K562 (cell line): Measurements from ENCODE around the gene TMEM163. TPM values are rescaled to one million over a fixed set of nuclear protein-coding genes. Genes with fewer than 3 reads are reported as not detected.
A peak's percentile ranks its signal among the peaks of the same experiment; 100 is the strongest.

Source experiments
- CBFA2T3 ChIP-seq: fragments of 450-650 bp; IDR thresholded peaks from 2 replicates; pipeline ENCODE4 v1.6.1; 2017
- KLF16 ChIP-seq: IDR thresholded peaks from 2 replicates; pipeline ENCODE4 v1.6.1; 2016; ENCODE audit warnings: antibody characterized with exemption
- MED1 ChIP-seq: sonication (generic); formaldehyde crosslinking; IDR thresholded peaks from 2 replicates; pipeline ENCODE4 v1.8.1; 2023; ENCODE audit warnings: missing genetic modification reagents, borderline replicate concordance
- RB1 ChIP-seq: fragments of 450-650 bp; IDR thresholded peaks from 2 replicates; pipeline ENCODE4 v1.6.1; 2017; ENCODE audit warnings: low read depth, mild to moderate bottlenecking
- RBM25 ChIP-seq: fragments of 200-400 bp; formaldehyde crosslinking; IDR thresholded peaks from 2 replicates; pipeline ENCODE4 v1.6.1; 2018; ENCODE audit warnings: low read length, low read depth, moderate library complexity; ENCODE audit not compliant: severe bottlenecking
- ZNF146 ChIP-seq: IDR thresholded peaks from one replicate; pipeline ENCODE4 v1.6.1; 2018; ENCODE audit warnings: missing compliant biosample characterization; ENCODE audit not compliant: unreplicated experiment
- polyA plus RNA-seq, 8 experiments: library from polyadenylated mRNA; depleted of rRNA in 4 of 8; stranded (reverse) in 5 of 8; unstranded in 3 of 8; fragments of >200 nt; fragmentation: Nextera tagmentation in 2 of 8; fragmentation: Illumina TruSeq in 1 of 8; extraction: Ambion mirVana in 2 of 8; extraction: Trizol in 1 of 8; gene quantifications; 2 replicates each; pipeline versions ENCODE4 v1.2.1 to v1.2.3, GENCODE V29; 2011 to 2014; ENCODE audit warnings: inconsistent platforms in 1 of 8, missing spikeins in 1 of 8
- total RNA-seq, 7 experiments: library from RNA; depleted of rRNA in 6 of 7; stranded (reverse); fragments of >200 nt in 6 of 7; fragmentation: Illumina TruSeq in 2 of 7; extraction: Trizol in 2 of 7; gene quantifications; 2 replicates each; pipeline versions ENCODE4 v1.2.1 to v1.2.3, GENCODE V29; 2011 to 2021; ENCODE audit warnings: low replicate concordance in 1 of 7
- TF ChIP-seq, protein P1 (sequence below): fragments of 450-650 bp; IDR thresholded peaks from 2 replicates; pipeline ENCODE4 v1.6.1; 2016; ENCODE audit warnings: mild to moderate bottlenecking, moderate library complexity
- TF ChIP-seq, protein P2 (sequence below): IDR thresholded peaks from 2 replicates; pipeline ENCODE4 v1.6.1; 2011; ENCODE audit not compliant: insufficient read length; ENCODE audit errors: extremely low read depth
- TF ChIP-seq, protein P3 (sequence below), 2 experiments: fragments of 150-350 bp in 1 of 2; IDR thresholded peaks; 2 replicates each; pipeline ENCODE4 v1.6.1; 2012 to 2016; ENCODE audit warnings: low read depth in 2 of 2, low read length in 2 of 2, mild to moderate bottlenecking in 1 of 2, moderate library complexity in 1 of 2
- TF ChIP-seq, protein P4 (sequence below): fragments of 450-650 bp; formaldehyde crosslinking; IDR thresholded peaks from 2 replicates; pipeline ENCODE4 v1.4.0; 2022; ENCODE audit warnings: mild to moderate bottlenecking, moderate library complexity

TMEM163 gene
- total and polyA plus RNA-seq, 9 of the 15 experiments (the other 6 are each of a cell fraction or from before 2014, with no cell fraction given) = 0.04 to 0.68 (median 0.16) TPM; not detected in 3

DNA sequence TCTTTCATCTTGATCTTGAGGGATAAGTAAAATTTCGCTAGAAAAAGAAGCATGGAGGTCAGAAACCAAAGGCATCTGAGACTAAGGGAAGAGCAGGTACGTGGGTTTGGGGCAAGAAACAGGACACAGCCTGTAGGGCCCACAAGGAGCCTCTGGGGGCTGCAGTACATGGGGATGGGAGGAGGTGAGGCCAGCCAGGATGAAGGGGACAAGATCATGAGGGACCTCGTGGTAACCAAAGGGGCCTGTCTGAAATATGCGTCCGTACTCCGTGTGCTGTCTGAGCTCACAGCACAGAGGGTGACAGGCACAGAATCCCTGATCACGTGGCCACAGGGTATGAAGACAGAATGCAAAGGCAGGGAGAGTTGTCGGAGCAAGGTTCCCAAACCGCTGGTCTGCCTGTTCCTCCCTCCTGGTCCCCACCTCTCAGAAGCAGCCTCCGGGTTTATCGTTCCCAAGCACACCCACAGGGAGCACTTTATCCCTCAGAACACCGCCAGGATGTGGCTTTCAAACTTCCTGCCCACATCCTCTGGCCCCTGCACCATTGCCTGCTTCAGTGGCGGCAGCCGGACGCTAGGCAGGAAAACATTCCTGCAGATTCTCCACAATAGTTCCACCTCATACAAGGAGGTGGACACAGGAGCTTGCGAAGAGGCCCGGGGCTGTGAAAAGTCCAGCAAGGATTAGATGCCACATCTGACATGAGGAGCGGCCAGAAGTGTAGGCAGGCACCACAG, 12.0 kb downstream of the TMEM163 start (continued):
- TF ChIP-seq, protein P1, sequence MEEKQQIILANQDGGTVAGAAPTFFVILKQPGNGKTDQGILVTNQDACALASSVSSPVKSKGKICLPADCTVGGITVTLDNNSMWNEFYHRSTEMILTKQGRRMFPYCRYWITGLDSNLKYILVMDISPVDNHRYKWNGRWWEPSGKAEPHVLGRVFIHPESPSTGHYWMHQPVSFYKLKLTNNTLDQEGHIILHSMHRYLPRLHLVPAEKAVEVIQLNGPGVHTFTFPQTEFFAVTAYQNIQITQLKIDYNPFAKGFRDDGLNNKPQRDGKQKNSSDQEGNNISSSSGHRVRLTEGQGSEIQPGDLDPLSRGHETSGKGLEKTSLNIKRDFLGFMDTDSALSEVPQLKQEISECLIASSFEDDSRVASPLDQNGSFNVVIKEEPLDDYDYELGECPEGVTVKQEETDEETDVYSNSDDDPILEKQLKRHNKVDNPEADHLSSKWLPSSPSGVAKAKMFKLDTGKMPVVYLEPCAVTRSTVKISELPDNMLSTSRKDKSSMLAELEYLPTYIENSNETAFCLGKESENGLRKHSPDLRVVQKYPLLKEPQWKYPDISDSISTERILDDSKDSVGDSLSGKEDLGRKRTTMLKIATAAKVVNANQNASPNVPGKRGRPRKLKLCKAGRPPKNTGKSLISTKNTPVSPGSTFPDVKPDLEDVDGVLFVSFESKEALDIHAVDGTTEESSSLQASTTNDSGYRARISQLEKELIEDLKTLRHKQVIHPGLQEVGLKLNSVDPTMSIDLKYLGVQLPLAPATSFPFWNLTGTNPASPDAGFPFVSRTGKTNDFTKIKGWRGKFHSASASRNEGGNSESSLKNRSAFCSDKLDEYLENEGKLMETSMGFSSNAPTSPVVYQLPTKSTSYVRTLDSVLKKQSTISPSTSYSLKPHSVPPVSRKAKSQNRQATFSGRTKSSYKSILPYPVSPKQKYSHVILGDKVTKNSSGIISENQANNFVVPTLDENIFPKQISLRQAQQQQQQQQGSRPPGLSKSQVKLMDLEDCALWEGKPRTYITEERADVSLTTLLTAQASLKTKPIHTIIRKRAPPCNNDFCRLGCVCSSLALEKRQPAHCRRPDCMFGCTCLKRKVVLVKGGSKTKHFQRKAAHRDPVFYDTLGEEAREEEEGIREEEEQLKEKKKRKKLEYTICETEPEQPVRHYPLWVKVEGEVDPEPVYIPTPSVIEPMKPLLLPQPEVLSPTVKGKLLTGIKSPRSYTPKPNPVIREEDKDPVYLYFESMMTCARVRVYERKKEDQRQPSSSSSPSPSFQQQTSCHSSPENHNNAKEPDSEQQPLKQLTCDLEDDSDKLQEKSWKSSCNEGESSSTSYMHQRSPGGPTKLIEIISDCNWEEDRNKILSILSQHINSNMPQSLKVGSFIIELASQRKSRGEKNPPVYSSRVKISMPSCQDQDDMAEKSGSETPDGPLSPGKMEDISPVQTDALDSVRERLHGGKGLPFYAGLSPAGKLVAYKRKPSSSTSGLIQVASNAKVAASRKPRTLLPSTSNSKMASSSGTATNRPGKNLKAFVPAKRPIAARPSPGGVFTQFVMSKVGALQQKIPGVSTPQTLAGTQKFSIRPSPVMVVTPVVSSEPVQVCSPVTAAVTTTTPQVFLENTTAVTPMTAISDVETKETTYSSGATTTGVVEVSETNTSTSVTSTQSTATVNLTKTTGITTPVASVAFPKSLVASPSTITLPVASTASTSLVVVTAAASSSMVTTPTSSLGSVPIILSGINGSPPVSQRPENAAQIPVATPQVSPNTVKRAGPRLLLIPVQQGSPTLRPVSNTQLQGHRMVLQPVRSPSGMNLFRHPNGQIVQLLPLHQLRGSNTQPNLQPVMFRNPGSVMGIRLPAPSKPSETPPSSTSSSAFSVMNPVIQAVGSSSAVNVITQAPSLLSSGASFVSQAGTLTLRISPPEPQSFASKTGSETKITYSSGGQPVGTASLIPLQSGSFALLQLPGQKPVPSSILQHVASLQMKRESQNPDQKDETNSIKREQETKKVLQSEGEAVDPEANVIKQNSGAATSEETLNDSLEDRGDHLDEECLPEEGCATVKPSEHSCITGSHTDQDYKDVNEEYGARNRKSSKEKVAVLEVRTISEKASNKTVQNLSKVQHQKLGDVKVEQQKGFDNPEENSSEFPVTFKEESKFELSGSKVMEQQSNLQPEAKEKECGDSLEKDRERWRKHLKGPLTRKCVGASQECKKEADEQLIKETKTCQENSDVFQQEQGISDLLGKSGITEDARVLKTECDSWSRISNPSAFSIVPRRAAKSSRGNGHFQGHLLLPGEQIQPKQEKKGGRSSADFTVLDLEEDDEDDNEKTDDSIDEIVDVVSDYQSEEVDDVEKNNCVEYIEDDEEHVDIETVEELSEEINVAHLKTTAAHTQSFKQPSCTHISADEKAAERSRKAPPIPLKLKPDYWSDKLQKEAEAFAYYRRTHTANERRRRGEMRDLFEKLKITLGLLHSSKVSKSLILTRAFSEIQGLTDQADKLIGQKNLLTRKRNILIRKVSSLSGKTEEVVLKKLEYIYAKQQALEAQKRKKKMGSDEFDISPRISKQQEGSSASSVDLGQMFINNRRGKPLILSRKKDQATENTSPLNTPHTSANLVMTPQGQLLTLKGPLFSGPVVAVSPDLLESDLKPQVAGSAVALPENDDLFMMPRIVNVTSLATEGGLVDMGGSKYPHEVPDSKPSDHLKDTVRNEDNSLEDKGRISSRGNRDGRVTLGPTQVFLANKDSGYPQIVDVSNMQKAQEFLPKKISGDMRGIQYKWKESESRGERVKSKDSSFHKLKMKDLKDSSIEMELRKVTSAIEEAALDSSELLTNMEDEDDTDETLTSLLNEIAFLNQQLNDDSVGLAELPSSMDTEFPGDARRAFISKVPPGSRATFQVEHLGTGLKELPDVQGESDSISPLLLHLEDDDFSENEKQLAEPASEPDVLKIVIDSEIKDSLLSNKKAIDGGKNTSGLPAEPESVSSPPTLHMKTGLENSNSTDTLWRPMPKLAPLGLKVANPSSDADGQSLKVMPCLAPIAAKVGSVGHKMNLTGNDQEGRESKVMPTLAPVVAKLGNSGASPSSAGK = peak; percentile 48
- TF ChIP-seq, protein P2, sequence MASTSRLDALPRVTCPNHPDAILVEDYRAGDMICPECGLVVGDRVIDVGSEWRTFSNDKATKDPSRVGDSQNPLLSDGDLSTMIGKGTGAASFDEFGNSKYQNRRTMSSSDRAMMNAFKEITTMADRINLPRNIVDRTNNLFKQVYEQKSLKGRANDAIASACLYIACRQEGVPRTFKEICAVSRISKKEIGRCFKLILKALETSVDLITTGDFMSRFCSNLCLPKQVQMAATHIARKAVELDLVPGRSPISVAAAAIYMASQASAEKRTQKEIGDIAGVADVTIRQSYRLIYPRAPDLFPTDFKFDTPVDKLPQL = no peak
- peak; percentile 35; the same call in 1 of the 2 replicates for TF ChIP-seq KLF16
- TF ChIP-seq, protein P3, sequence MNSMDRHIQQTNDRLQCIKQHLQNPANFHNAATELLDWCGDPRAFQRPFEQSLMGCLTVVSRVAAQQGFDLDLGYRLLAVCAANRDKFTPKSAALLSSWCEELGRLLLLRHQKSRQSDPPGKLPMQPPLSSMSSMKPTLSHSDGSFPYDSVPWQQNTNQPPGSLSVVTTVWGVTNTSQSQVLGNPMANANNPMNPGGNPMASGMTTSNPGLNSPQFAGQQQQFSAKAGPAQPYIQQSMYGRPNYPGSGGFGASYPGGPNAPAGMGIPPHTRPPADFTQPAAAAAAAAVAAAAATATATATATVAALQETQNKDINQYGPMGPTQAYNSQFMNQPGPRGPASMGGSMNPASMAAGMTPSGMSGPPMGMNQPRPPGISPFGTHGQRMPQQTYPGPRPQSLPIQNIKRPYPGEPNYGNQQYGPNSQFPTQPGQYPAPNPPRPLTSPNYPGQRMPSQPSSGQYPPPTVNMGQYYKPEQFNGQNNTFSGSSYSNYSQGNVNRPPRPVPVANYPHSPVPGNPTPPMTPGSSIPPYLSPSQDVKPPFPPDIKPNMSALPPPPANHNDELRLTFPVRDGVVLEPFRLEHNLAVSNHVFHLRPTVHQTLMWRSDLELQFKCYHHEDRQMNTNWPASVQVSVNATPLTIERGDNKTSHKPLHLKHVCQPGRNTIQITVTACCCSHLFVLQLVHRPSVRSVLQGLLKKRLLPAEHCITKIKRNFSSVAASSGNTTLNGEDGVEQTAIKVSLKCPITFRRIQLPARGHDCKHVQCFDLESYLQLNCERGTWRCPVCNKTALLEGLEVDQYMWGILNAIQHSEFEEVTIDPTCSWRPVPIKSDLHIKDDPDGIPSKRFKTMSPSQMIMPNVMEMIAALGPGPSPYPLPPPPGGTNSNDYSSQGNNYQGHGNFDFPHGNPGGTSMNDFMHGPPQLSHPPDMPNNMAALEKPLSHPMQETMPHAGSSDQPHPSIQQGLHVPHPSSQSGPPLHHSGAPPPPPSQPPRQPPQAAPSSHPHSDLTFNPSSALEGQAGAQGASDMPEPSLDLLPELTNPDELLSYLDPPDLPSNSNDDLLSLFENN (IDR thresholded peaks at IDR 0.05; ENCODE audit: low read depth in 2 of 2, low read length in 2 of 2) = peak in 1 of 2 experiments; percentile 65; a peak in 1 of 4 replicates
- TF ChIP-seq ZNF146 (CRISPR knock-in tag) = no peak
- TF ChIP-seq MED1 (CRISPR knock-in tag) = no peak
- TF ChIP-seq RB1 = no peak
- TF ChIP-seq, protein P4, sequence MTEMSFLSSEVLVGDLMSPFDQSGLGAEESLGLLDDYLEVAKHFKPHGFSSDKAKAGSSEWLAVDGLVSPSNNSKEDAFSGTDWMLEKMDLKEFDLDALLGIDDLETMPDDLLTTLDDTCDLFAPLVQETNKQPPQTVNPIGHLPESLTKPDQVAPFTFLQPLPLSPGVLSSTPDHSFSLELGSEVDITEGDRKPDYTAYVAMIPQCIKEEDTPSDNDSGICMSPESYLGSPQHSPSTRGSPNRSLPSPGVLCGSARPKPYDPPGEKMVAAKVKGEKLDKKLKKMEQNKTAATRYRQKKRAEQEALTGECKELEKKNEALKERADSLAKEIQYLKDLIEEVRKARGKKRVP (CRISPR knock-in tag) = no peak
- peak; percentile 65 for TF ChIP-seq CBFA2T3
- TF ChIP-seq RBM25 = no peak
